PFSK-1 (cell line): ENCODE measurements around the gene SFN.

Experiments used
- FOXP2 ChIP-seq: optimal IDR thresholded peaks from 2 replicates; pipeline ENCODE3; 2011; ENCODE audit warnings: borderline replicate concordance, control low read depth, inconsistent platforms; ENCODE audit not compliant: insufficient read depth; ENCODE audit errors: extremely low read length, extremely low read depth
- POLR2AphosphoS5 ChIP-seq: IDR thresholded peaks from 2 replicates; pipeline ENCODE4 v1.6.1; 2012; ENCODE audit warnings: low read depth, mild to moderate bottlenecking, control low read depth, low read length, moderate library complexity
- SIN3A ChIP-seq: IDR thresholded peaks from 2 replicates; pipeline ENCODE4 v1.6.1; 2012; ENCODE audit warnings: mild to moderate bottlenecking, low read length, moderate library complexity, borderline replicate concordance; ENCODE audit not compliant: insufficient read depth
- TAF1 ChIP-seq: IDR thresholded peaks from 2 replicates; pipeline ENCODE4 v1.6.1; 2012; ENCODE audit warnings: low read length, control low read depth, borderline replicate concordance; ENCODE audit not compliant: insufficient read depth
- TF ChIP-seq, protein P1 (sequence below), 2 experiments: IDR thresholded peaks; 2 replicates each; pipeline versions ENCODE4 v1.6.1 to v1.8.0; 2011 to 2012; ENCODE audit warnings: low read depth in 2 of 2, low read length in 2 of 2, control low read depth in 1 of 2, inconsistent platforms in 1 of 2, mild to moderate bottlenecking in 1 of 2, moderate library complexity in 1 of 2; ENCODE audit not compliant: insufficient read depth in 1 of 2

SFN gene

DNA sequence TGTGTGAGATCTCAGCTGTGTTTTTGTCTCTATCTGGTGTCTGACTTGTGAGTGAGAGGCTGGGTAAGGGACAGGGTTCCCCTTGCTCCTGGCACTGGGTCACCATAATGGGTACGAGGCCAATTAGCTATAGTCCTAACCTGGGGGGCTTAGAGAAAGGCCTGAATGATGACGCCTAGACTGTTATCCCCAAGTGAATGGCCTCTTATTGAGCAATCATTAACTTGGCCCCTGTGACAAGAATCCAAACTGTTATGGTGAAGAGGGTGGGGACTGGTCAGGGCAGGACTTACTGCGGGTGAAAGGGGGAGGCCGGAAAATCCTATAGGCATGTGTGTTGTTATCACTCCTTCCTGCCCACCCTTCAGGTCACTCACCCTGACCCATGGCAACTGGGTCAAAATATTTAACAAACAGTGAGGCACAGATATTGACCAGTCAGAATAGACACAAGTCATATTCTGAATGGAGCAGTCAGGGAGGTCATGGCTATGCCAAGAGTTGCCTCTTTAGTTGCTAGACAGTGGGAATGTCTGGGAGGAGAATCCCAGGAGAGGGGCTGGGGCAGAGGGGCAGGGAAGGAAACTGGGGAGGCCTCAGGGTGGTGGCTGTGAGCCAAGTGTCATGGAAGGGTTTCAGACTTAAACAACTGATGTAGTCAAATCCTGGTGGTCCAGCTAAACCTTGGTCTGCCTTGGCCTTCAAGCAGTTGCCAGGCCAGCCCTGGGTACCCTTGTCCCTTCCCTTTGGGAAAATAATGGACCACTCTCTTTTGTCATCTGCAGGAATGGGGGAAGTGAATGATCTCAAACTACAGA, 47.6 kb downstream of the SFN start:
- no peak for TF ChIP-seq FOXP2
- TF ChIP-seq TAF1 = no peak
- TF ChIP-seq, protein P1, sequence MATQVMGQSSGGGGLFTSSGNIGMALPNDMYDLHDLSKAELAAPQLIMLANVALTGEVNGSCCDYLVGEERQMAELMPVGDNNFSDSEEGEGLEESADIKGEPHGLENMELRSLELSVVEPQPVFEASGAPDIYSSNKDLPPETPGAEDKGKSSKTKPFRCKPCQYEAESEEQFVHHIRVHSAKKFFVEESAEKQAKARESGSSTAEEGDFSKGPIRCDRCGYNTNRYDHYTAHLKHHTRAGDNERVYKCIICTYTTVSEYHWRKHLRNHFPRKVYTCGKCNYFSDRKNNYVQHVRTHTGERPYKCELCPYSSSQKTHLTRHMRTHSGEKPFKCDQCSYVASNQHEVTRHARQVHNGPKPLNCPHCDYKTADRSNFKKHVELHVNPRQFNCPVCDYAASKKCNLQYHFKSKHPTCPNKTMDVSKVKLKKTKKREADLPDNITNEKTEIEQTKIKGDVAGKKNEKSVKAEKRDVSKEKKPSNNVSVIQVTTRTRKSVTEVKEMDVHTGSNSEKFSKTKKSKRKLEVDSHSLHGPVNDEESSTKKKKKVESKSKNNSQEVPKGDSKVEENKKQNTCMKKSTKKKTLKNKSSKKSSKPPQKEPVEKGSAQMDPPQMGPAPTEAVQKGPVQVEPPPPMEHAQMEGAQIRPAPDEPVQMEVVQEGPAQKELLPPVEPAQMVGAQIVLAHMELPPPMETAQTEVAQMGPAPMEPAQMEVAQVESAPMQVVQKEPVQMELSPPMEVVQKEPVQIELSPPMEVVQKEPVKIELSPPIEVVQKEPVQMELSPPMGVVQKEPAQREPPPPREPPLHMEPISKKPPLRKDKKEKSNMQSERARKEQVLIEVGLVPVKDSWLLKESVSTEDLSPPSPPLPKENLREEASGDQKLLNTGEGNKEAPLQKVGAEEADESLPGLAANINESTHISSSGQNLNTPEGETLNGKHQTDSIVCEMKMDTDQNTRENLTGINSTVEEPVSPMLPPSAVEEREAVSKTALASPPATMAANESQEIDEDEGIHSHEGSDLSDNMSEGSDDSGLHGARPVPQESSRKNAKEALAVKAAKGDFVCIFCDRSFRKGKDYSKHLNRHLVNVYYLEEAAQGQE (IDR thresholded peaks at IDR 0.05; ENCODE audit: insufficient read depth in 1 of 2, low read depth in 2 of 2, low read length in 2 of 2) = no peak
- TF ChIP-seq SIN3A = no peak
- no peak for TF ChIP-seq POLR2AphosphoS5

DNA sequence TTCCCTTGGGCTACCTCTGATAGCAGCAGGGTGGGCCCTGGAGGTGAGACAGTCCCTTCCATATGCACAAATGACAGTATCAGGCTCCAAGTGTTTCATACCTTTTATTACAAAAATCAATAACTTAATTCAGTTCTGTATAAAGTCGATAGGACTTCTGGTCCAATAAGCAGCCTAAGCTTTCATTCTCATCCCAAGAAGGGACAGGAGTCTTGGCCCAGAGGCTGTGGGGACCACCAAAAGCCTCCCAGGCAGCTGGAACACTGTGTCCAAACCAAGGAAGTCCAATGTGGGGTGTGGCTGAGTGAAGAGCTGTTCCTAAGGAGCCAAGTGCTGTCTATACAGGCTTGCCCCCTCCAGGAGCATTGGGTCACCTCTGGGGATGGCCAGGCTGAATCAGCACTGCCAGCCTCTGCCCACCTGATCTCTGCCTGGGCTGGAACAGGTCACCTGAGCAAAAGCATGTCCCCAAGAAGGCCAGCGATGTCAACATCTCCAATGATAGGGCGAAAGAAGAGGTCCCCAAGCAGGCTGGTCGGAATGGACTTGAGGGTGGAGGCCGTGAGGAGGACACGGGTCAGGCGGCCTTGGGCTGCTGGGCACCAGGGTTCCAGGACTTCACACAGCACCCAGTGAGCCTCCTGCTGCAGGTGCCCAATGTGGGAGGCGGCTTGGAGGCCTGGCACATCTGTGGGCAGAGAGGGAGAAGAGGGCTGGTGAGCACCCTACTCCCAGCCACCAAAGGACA, 48.6 kb downstream of the SFN start:
- TF ChIP-seq TAF1 = no peak
- no peak for TF ChIP-seq FOXP2
- no peak for TF ChIP-seq SIN3A
- no peak for TF ChIP-seq POLR2AphosphoS5
- TF ChIP-seq, protein P1 (IDR thresholded peaks at IDR 0.05; ENCODE audit: insufficient read depth in 1 of 2, low read depth in 2 of 2, low read length in 2 of 2) = no peak

DNA sequence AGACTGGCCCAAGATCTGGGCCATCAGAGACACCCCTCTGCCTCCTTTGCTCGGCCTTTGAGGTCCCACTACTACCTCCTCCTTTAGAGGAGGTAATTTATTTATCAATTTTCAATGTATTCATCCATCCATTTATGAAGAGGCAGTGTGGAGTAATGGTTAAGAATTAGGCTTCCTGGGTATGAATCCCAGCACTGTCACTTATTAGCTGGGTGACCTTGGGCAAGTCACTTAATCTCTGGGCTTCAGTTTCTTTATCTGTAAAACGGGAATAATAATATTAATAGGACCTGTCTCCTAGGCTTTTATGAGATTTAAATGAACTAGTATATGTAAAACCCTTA, 49.2 kb downstream of the SFN start:
- TF ChIP-seq SIN3A = no peak
- no peak for TF ChIP-seq FOXP2
- TF ChIP-seq TAF1 = no peak
- TF ChIP-seq POLR2AphosphoS5 = no peak
- TF ChIP-seq, protein P1 (IDR thresholded peaks at IDR 0.05; ENCODE audit: insufficient read depth in 1 of 2, low read depth in 2 of 2, low read length in 2 of 2) = no peak

DNA sequence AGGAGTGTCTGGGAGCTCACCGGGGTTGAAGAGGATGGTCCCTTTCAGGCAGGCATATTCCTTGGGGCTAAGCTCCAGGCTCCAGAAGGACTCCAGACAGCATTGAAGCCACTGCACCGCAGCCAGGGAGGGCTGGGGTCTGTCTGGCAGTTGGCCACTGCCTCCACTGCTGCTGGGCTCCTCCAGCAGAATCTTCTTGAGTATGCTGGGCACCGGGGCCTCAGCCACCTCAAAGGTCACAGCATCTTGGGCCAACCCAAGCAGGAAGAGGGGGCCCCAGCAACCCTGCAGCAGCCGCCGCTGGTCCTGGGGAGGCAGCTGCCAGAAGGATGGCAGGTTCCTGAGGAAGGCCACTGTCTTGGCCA, 50.4 kb downstream of the SFN start:
- TF ChIP-seq POLR2AphosphoS5 (no peak), FOXP2 (no peak)
